ENCODE results near the gene APOBEC3A. TPM values are rescaled to one million over a fixed set of nuclear protein-coding genes. Genes with fewer than 3 reads are reported as not detected.

Gene APOBEC3A
- total RNA-seq, 1 donor from 2014 or later = not detected

DNA sequence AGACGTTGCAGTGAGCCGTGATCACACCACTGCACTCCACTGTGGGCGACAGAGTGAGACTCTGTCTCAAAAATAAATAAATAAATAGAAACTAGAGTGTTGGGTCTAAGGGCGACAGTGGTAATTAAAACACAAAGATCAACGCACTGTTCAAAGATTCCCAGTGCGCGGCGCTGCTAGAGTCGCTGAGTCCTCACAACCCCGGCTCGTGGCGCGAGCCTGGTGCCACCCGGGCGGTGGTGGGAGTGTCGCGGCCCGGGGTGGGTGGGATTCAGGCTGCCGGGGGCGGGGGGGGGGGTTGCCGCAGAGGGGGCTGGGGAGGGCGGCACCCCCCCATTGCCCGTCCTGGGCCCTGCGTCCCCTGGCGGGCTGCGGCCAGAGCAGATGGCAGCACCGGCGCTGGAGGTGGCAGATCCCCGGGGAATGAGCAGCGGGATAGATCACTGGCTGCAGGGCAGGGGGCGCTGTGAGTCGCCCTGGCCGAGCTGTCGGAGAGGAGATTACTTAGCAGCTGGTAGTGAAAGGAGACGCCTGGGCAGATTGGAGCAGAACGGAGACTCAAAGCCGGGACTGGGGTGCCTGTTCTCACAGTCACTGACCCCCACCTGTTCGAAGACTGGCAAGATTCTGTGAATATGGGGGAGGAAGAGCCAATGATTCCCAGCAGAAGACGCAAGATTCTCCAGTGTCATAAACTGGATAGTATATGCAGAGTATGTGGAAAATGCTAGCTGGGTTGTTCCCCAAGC, 30.2 kb upstream of the APOBEC3A start:
- Mint-ChIP-seq H3K27ac (ENCODE audit: unreplicated experiment) (no peak overlapping the region), H3K36me3 (ENCODE audit: low read depth, unreplicated experiment) (no peaks in the 10 kb centered on the region), H3K4me1 (ENCODE audit: unreplicated experiment) (peaks cover 3% of the 10 kb centered on the region), H3K27me3 (ENCODE audit: unreplicated experiment) (no peaks in the 10 kb centered on the region), H3K9me3 (ENCODE audit: unreplicated experiment) (no peaks in the 10 kb centered on the region), H3K4me3 (ENCODE audit: unreplicated experiment) (peak overlapping the region; percentile 37)
- TF ChIP-seq, protein P1, sequence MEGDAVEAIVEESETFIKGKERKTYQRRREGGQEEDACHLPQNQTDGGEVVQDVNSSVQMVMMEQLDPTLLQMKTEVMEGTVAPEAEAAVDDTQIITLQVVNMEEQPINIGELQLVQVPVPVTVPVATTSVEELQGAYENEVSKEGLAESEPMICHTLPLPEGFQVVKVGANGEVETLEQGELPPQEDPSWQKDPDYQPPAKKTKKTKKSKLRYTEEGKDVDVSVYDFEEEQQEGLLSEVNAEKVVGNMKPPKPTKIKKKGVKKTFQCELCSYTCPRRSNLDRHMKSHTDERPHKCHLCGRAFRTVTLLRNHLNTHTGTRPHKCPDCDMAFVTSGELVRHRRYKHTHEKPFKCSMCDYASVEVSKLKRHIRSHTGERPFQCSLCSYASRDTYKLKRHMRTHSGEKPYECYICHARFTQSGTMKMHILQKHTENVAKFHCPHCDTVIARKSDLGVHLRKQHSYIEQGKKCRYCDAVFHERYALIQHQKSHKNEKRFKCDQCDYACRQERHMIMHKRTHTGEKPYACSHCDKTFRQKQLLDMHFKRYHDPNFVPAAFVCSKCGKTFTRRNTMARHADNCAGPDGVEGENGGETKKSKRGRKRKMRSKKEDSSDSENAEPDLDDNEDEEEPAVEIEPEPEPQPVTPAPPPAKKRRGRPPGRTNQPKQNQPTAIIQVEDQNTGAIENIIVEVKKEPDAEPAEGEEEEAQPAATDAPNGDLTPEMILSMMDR (IDR thresholded peaks at IDR 0.05; ENCODE audit: unreplicated experiment) = peak; percentile 45
- DNase-seq (ENCODE audit: low spot score) = peak; percentile 85

DNA sequence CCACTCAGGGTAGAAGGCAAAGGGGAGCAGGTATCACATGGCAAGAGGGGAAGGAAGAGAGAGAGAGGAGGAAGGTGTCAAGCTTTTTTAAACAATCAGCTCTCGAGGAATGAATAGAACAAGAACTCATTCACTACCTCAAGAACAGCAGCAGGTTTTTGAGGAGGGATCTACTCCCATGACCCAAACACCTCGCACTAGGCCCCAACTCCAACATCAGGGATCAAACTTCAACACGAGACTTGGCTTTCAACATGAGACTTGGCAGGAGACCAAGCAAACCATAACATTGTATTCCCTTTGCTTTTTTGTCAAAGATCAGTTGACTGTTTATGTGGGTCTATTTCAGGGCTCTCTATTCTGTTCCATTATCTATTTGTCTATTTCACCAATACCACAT, 26.9 kb upstream of the APOBEC3A start:
- TF ChIP-seq, protein P1 (IDR thresholded peaks at IDR 0.05; ENCODE audit: unreplicated experiment) = no peak
- Mint-ChIP-seq H3K27ac (ENCODE audit: unreplicated experiment) (no peak overlapping the region), H3K9me3 (ENCODE audit: unreplicated experiment) (no peaks in the 10 kb centered on the region), H3K36me3 (ENCODE audit: low read depth, unreplicated experiment) (no peaks in the 10 kb centered on the region), H3K4me1 (ENCODE audit: unreplicated experiment) (peaks cover 6% of the 10 kb centered on the region), H3K4me3 (ENCODE audit: unreplicated experiment) (no peak overlapping the region), H3K27me3 (ENCODE audit: unreplicated experiment) (no peaks in the 10 kb centered on the region)
- no peak for DNase-seq (ENCODE audit: low spot score)

DNA sequence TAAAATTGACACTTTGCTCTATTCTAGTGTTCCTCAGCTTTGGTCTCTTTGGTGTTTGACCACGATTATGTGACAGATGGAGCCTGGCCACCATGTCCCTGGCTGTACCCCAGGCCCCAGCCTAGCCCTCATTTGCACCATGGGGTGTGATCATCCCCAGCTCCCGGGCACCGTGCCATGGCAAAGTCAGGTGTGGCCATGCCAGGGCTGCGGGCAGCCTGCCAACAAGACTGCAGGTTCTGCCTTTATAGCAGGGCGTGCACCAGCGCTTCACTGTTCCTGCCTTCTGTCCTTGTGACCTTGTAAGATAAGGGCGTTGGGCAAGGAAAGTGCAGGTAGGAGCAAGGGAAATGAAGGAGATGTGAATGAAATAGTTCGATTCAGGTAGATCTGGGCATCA, 22.4 kb upstream of the APOBEC3A start:
- TF ChIP-seq, protein P1 (IDR thresholded peaks at IDR 0.05; ENCODE audit: unreplicated experiment) = no peak
- peaks cover 4% of the 10 kb centered on the region for H3K4me1 Mint-ChIP-seq (ENCODE audit: unreplicated experiment)

DNA sequence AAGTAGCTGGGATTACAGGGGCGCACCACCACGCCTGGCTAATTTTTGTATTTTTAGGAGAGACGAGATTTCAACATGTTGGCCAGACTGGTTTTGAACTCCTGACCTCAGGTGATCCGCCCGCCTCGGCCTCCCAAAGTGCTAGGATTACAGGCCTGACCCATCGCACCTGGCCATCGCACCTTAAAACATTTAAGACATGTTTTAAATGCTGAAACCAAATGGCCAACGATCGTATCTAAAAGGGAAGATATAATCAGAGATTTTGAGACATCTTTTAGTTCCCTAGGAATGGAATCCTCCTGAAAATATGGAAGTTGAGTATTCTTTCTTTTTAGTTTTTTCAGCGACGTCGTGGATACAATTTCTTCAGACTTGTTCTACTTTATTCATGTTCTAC, 21.8 kb upstream of the APOBEC3A start:
- Mint-ChIP-seq H3K4me3 (ENCODE audit: unreplicated experiment) (no peak overlapping the region), H3K27me3 (ENCODE audit: unreplicated experiment) (peaks cover 4% of the 10 kb centered on the region), H3K4me1 (ENCODE audit: unreplicated experiment) (peaks cover 4% of the 10 kb centered on the region), H3K36me3 (ENCODE audit: low read depth, unreplicated experiment) (no peaks in the 10 kb centered on the region), H3K9me3 (ENCODE audit: unreplicated experiment) (no peaks in the 10 kb centered on the region), H3K27ac (ENCODE audit: unreplicated experiment) (no peak overlapping the region)
- DNase-seq (ENCODE audit: low spot score) = no peak
- TF ChIP-seq, protein P1 (IDR thresholded peaks at IDR 0.05; ENCODE audit: unreplicated experiment) = no peak

More for the DNA sequence above, 22.4 kb upstream of the APOBEC3A start:
- no peaks in the 10 kb centered on the region for H3K36me3 Mint-ChIP-seq (ENCODE audit: low read depth, unreplicated experiment)
- no peak for DNase-seq (ENCODE audit: low spot score)
- no peak overlapping the region for H3K27ac Mint-ChIP-seq (ENCODE audit: unreplicated experiment)
- no peaks in the 10 kb centered on the region for H3K9me3 Mint-ChIP-seq (ENCODE audit: unreplicated experiment)
- peaks cover 4% of the 10 kb centered on the region for H3K27me3 Mint-ChIP-seq (ENCODE audit: unreplicated experiment)
- no peak overlapping the region for H3K4me3 Mint-ChIP-seq (ENCODE audit: unreplicated experiment)

DNA sequence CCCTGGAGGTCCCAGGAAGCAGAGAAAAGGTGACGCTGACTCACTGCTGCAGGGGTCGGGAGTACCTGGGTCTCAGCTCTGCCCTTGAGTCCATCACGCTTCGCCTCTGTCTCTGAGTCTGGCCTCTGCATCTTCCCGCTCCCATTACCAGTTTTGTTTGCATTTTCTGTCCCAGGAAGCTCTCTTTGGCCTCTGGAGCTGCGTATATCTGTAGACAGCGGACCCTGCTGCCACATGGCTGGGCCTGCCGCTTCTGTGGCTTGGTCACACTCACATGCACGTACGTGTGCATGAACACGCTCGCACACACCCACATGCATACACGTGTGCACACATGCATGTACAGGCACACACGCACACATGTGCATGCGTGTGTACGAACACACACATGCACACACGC, 20.8 kb upstream of the APOBEC3A start:
- Mint-ChIP-seq H3K27ac (ENCODE audit: unreplicated experiment) (no peak overlapping the region), H3K4me1 (ENCODE audit: unreplicated experiment) (peaks cover 4% of the 10 kb centered on the region), H3K9me3 (ENCODE audit: unreplicated experiment) (no peaks in the 10 kb centered on the region), H3K27me3 (ENCODE audit: unreplicated experiment) (peaks cover 4% of the 10 kb centered on the region), H3K4me3 (ENCODE audit: unreplicated experiment) (no peak overlapping the region), H3K36me3 (ENCODE audit: low read depth, unreplicated experiment) (no peaks in the 10 kb centered on the region)
- DNase-seq (ENCODE audit: low spot score) = no peak
- TF ChIP-seq, protein P1 (IDR thresholded peaks at IDR 0.05; ENCODE audit: unreplicated experiment) = no peak

Measured in endothelial cell (in vitro differentiated cells).